Keratinocyte (primary cell): ENCODE measurements around the gene FGGY.

Source experiments
- EZH2 ChIP-seq: IDR thresholded peaks from one replicate; pipeline ENCODE4 v1.6.1; 2012; ENCODE audit warnings: inconsistent platforms, mild to moderate bottlenecking, low read length, moderate library complexity
- TF ChIP-seq, protein P1 (sequence below), 3 experiments: IDR thresholded peaks in 1 of 3; conservative IDR thresholded peaks in 1 of 3; optimal IDR thresholded peaks in 1 of 3; 2 replicates in 2 of 3; 3 replicates in 1 of 3; pipeline versions ENCODE3 to v1.5.1; 2011; ENCODE audit warnings: low read length in 3 of 3, mild to moderate bottlenecking in 3 of 3, moderate library complexity in 2 of 3, control low read depth in 1 of 3, inconsistent platforms in 1 of 3; ENCODE audit not compliant: insufficient read depth in 2 of 3; ENCODE audit errors: extremely low read depth in 1 of 3

- TF ChIP-seq, protein P1, sequence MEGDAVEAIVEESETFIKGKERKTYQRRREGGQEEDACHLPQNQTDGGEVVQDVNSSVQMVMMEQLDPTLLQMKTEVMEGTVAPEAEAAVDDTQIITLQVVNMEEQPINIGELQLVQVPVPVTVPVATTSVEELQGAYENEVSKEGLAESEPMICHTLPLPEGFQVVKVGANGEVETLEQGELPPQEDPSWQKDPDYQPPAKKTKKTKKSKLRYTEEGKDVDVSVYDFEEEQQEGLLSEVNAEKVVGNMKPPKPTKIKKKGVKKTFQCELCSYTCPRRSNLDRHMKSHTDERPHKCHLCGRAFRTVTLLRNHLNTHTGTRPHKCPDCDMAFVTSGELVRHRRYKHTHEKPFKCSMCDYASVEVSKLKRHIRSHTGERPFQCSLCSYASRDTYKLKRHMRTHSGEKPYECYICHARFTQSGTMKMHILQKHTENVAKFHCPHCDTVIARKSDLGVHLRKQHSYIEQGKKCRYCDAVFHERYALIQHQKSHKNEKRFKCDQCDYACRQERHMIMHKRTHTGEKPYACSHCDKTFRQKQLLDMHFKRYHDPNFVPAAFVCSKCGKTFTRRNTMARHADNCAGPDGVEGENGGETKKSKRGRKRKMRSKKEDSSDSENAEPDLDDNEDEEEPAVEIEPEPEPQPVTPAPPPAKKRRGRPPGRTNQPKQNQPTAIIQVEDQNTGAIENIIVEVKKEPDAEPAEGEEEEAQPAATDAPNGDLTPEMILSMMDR (optimal IDR thresholded peaks at IDR 0.05 in 1 of 3, IDR thresholded peaks at IDR 0.05 in 1 of 3, conservative IDR thresholded peaks at IDR 0.05 in 1 of 3; ENCODE audit: extremely low read depth in 1 of 3, insufficient read depth in 2 of 3, low read length in 3 of 3), result no peak
- no peak for TF ChIP-seq EZH2
Measured at GRCh38 chr1:59514061-59514909, 217.4 kb downstream of the FGGY start.
